ENCODE data around the gene MIPOL1.
"Not testable (repeated sequence)": the region's sequence is repeated elsewhere in the genome, so short reads cannot be mapped to it uniquely, and the experiment has no call there.

Gene MIPOL1

DNA sequence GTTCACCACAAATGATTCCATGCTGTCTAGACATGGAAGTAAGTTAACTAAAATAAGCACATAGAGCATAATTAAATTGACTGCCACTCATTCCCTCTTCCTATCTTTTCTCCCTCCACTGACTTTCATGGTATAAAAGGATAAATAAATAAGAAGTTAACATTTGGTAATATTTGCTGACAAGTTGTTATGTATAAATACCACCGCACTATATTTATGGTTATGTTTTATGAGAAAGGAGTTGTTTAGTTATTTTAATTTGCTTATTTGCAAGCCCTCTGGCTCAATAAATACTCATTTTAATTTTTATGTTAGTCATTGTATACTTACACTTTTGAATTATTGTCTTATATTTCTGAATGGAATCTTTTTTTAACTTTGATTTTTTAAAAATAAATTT is 113.5 kb downstream of the MIPOL1 start:
- DNase-seq, result no peak

DNA sequence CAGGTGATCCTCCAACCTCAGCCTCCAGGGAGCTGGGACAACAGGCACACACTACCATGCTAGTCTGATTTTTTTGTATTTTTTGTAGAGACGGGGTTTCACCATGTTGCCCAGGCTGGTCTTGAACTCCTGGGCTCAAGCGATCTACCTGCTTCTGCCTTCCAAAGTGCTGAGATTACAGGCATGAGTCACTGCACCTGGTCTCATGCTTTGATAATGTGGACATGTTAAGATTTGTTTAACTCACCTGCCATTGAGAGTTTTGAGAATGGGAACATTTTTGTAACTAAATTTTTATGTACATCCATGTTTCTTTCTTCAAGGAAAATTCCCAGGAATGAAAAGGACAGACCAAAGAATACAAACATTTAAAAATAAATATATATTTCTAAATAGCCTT is 121.2 kb downstream of the MIPOL1 start:
- DNase-seq, result no peak

DNA sequence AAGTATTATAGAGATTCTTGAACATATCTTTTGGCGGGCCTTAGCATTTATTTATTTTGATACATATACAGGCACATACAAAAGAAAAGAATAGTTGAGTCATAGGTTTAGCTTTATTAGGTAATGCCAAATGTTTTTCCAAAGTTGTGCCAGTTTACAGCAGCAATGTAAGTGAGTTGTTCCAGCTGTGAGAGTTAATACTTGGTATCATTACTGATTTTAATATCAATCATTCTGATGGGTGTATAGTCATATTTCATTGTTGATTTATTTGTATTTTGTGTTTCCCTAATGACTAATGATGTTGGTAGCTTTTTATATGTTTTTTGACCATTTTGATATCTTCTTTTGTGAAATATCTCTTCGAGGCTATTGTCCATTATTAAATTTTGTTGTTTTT is 122.4 kb downstream of the MIPOL1 start:
- no peak for DNase-seq

DNA sequence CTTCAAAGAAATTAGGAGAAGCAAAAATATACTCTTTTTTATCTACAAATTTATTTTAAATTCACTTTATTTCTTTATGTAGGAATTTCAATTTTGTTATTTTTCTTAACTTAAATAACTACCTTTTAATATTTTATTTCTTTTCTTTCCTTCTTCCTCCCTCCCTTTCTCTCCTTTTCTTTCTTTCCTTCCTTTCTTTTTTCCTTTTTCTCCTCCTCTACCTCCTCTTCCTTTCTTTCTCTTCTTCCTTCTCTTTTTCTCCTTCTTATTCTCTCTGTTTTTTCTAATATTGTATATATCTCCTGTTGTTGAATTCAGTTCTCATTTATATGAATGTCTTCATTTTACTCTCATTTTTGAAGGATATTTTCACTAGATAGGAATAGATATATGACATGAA is 127.6 kb downstream of the MIPOL1 start:
- no peak for DNase-seq

DNA sequence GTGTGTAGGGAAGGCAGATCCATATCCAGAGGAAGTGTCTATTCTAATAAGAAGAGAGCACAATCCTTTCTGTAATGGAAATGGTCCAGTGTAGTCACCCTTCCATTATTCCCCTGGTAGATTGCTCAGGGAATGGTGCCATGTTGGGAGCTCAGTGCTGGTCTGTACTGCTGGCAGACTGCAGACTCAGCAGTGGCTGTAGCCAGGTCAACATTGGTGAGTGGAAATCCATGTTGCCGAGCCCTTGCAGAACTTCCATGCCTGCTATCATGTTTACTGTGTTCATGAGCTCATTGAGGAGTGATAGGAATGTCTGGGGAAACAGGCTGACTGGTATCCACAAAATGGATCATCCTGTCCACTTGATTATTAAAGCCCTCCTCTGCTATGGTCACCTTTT is 128.7 kb downstream of the MIPOL1 start:
- DNase-seq, result no peak

DNA sequence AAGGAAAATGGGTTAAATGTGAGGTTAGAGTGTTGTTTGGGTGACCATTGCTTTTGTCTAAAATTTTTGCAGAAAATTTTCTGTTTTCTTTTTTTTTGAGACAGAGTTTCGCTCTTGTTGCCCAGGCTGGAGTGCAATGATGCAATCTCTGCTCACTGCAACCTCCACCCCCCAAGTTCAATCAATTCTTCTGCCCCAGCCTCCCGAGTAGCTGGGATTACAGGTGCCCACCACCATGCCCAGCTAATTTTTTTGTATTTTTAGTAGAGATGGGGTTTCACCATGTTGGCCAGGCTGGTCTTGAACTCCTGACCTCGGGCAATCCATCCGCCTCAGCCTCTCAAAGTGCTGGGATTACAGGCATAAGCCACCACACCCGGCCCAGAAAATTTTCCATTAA is 130.2 kb downstream of the MIPOL1 start:
- not testable (repeated sequence) for DNase-seq

DNA sequence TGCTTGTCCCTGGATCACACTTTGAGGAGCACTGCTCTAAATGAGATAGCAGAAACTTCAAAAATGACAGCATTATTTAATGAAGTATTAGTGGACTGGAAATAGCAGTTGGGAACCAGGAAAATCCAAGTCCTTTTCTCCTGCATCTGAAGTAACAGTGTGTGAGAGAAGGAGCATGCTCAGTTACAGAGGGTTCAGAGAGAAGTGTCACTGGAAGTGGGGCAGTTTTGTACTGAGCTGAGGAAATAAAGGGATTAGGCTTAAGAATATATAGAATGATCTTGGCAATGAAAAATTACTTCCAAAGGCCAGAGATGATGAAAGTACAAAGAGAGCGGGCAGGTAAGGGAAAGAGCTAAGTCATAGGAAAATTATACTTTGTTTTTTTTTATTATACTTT is 130.9 kb downstream of the MIPOL1 start:
- no peak for DNase-seq

DNA sequence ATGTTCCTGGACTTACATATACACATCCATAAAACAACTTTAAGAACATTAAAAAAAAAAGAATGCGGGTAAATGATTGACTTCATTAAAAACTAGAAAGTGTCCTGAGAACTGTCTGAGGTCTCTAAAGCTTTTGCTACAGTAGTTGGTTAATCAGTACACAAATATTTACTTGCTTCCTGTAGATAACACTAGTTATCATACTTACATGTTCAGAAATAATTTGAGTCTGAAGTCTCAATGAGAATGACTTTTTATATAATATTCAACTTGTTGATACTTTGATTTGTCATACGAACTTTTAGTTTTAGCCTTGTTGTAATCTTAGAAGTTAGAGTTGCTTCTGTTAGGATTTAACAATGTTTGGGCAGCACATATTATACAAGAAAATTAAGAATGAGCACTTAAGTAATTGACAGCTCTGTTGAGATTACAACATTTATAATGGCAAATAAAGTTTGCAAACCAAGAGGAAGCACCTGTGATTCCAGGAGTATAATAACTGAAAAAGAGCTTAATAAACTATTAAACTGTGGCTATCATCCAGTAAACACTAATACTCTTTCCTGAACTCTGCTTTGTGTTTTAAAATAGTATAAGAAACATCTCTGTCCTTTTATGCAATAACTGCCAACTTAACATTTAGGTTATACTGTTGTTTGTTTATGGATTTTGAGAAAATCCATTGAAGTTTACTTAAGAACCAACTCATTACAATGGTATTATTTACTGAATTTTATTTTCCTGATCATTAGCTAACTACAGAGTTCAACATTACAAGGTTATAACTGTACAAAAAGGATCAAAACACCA is 131.7 kb downstream of the MIPOL1 start:
- DNase-seq, result no peak

DNA sequence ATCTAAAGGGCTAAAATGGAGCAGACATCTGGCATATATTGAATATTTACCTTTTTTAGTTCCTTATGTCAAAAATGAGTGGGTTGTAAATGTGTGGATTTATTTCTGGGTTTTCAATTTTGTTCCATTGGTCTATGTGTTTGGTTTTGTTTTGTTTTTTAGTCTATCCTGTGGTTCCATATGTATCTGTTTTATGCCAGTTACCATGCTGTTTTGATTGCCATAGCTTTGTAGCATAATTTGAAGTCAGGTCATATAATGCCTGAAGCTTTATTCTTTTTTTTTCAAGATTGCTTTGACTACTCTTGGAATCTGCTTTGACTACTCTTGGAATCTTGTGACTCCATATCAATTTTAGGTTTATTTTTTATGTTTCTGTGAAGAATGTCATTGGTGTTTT is 133.2 kb downstream of the MIPOL1 start:
- DNase-seq, result no peak

DNA sequence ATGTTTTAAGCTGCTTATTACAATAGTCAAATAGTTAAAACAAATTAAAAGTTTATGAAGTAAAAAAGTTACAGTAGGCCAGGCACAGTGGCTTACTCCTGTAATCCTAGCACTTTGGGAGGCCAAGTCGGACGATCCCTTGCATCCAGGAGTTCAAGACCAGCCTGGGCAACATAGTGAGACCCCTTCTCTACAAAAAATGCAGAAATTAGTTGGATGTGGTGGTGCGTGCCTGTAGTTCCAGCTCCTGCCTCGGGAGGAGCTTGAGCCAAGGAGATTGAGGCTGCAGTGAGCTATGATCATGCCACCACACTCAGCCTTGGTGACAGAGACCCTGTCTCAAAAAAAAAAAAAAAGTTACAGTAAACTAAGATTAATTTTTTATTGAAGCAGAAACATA is 142.6 kb downstream of the MIPOL1 start:
- no peak for DNase-seq

DNA sequence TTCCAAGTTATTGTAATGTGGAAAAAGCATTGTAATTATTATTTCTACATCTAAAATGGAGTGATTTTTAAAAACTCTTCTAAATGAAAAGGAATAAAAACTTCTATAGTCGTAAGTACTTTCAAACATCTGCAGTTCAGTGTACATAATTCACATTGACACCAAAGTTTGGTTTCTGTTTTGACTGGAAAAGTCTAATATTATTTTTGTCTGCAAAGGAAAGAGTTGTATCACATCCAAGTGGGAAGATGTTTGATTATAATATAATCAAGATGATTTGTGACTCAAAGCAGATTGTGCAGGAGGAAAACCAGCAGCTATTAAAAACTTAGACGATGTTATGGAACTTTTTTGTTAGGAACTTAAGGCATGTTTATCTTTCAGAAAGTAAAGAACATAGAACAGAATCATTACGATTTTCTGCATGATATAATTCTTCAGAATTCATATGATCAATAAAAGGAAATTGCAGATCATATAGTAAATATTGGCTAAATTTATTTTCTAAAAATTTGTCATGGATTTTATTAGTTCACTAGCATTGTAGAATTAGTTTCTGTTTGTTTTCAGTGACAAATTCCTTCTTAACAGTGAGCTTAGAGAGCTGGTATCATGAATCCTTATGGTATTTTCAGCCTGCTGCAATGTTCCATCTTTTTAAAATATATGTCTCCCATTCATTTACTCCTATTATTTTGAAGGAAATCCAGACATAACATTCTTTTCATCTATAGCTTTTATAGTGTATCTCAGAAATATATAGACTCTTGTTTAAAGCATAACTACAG is 145.8 kb downstream of the MIPOL1 start:
- no peak for DNase-seq

DNA sequence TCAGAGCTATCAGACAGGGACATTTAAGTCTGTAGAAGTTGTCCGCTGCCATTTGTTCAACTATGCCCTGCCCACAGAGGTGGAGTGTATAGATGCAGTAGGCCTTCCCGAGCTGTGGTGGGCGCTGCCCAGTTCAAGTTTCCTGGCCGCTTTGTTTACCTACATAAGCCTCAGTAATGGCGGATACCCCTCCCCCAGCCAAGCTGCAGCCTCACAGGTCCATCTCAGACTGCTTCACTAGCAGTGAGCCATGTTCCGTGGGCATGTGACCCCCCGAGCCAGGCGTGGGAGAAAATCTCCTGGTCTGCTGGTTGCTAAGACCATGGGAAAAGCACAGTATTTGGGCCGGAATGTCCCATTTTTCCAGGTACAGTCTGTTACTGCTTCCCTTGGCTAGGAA is 165.9 kb downstream of the MIPOL1 start:
- DNase-seq, result no peak

DNA sequence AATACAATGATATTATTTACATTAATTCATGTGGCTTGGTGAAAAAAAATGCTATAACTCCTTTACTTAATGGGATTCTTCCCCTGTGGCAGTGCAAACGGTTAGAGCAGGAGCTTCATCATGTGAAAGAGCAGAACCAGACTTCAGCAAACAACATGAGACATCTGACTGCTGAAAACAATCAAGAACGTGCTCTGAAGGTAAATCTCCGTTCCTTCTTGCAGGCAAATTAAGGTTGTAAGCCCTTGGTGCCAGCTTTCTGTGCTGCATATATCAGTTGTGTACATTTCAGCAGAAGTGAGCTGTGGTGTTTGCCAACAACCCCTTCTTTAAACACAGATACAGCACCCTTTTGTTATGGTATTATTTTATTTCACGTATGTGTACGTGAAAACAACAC is 171.7 kb downstream of the MIPOL1 start:
- no peak for DNase-seq

DNA sequence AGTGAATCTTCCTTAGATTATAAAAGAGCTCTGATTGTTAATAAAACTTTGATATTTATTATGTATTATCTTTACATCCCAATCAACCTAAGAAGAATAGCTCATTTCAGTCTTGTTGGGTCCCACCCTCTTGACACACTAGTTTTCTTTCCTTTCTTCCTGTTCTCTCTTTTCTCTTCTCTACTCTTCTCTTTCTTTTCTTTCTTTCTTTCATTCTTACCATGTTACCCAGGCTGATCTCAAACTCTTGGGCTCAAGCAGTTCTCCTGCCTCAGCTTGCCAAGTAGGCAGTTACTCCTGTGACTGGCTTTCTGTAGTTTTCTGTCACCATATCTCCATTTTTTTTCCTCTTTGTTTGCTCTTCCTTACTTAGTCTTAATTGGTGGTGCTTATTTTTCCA is 177.8 kb downstream of the MIPOL1 start:
- DNase-seq, result no peak

DNA sequence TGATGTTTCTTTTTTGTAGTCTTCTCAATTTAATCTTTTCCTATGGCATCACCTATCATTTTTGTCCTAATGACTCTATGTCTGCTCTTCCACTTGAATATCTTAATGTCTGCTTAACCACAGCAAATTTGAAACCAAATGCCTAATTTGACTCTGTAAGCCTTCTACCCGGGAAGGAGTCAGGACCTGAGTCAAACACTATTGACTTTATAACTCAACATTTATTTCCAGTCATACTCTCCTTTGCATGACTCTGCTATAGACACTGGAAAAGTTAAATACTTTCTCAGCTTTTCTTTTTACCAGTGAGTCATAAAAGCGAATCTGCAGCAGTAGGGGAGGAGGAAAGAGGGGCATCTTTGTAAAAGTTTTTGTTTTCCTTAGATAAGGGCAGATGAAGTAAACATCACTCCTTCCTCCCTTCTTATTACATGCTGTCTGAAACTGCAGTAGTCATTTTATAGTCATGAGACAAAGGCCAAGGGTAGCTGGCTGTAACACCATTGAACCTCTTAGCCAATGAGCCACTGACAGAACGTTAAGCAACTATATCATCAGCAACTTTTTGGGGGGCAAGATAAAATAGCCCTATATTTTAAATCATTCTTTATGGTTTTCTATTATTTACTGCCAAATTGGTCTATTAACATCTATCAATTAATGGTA is 179.3 kb downstream of the MIPOL1 start:
- no peak for DNase-seq

DNA sequence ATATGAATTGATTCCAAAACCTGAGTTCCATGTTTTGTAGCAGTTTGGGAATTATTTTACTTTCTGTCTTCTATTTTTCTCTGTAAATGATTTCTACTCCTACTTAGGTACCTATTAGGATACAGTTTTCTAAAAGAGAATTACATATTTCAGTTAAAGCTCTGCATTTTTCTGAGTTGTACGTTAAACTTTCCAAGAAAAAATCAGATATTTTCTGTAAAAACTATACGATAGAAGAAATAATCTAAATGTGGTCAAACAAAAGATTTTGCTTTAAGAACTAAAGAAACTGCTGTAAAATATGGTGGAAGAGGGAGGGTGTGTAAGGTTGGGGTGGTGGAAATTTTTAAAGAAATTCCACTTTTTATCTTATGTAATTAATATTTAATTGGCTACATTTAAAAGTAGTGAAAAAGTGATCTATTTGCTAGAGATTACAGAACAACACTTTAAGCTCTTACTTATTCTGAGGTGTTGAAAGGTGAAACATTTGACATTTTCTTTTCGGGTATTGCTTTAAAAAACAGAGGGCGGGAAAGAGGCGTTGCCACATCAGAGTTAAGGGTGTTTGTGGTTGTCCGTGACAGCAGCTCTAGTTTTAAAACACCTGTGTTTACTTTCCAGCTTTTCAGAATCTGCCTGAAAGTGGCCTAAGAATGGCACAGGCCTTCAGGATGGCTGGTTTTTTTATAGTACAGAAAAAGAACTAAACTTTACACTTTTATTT is 187.3 kb downstream of the MIPOL1 start:
- DNase-seq, result peak; percentile 39

DNA sequence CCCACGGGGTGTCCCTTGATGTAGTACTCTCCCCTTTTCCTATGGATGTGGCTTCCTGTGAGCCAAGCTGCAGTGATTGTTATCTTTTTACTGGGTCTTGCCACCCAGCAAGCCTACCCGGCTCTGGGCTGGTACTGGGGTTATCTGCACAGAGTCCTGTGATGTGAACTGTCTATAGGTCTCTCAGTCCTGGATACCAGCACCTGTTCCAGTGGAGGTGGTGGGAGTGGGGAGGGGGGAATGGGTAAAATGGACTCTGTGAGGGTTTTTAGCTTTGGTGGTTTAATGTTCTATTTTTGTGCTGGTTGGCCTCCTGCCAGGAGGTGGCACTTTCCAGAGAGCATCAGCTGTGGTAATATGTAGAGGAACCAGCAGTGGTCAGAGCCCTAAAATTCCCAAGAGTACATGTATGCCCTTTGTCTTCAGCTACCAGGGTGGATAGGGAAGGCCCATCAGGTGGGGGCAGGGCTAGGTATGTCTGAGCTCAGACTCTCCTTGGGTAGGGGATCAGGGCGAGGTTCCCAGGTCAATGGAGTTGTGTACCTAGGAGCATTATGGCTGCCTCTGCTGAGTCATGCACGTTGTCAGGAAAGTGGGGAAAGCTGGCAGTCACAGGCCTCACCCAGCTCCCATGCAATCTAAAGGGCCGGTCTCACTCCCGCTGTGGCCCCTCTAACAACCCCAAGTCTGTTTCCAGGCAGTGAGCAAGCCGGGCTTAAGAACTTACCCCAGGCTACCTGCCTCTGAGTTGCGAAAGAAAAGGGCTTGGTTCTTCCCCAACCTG is 199.6 kb downstream of the MIPOL1 start:
- not testable (repeated sequence) for DNase-seq

DNA sequence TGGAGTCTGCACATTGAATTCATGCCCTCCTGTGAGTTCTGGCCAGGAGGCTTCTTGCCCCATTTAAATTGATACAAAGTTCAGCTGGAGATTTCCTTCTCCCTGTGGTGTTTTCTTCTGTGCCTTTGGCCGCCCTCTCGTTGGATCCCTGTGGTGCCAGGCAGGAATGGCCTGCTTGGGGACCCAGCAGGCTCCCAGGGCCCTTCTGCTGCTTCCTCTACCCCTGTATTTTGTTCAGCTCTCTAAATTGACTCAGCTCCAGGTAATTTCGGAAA is 200.1 kb downstream of the MIPOL1 start:
- DNase-seq, result no peak

DNA sequence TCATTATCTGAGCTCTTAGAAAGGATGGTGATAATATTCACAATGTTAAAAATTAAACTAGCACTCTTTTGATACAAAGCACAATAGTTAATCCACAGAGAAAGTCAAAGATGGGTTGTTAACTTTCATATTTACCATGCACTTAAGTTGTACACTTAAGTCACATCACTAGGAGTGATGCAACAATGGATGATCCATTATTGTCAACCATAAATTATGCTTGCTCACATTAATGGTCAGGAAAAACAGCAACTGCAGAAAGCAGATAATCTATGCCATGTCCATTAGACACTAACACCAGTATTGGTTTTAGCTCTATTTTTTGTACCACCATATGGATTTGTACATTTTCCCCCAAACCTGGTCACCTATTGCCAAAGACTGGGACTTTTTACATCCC is 201.8 kb downstream of the MIPOL1 start:
- no peak for DNase-seq

DNA sequence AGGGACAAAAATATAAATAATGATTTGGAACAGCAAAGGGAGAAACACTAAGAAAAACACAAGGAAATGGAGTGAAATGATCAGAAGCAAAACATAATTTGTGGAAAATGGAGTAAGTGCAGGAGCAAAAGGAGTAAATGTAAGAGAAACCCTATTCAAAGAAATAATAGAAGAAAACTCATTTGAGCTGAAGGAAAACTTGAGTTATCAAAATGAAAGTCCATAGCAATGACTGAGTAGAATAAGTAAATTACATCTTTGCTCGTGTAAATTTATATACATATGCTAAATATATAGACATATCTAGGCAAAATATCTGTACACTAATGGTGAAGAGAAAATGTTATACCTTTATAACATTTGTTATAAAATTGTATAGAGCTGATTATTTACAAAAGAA is 203.4 kb downstream of the MIPOL1 start:
- DNase-seq, result no peak

DNA sequence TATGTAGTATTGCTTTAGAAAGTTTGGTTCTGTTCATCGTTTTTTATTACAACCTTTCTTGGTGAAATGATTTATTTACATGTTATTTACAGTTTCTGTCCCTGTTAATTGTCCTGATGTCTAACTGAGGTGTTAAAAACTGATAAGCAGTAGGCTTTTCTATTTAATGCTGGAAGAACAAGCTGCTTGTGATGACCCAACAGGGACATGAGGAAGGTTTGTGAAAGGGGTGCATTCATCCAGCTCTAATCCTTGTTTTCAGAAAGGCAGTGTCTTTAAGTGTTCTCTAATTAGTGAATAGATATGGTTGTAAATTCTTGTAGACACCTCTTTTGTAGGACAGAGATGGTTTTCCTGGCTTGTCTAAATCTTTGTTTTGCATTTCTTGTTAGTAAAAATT is 205.9 kb downstream of the MIPOL1 start:
- DNase-seq, result no peak

DNA sequence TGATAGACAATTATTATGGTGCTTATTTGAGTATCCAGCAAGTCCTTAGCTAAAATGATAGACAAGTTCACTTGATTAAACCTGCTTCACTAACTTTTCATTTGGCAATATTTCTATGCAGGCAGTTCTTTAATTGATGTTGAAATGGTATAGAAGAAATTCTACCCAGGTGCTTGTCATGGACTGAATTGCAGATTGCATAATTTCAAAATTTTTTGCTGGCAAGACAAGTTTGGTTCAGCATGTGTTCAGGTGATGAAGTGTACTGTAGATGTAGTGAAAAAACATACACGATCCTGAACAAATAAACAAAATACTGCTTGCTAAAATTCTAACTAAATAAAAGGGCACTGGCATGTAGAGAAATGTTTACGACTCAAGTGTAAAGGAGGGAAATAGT is 208.4 kb downstream of the MIPOL1 start:
- no peak for DNase-seq
